A673 (cell line): ENCODE data around the gene SEPTIN8. TPM values are rescaled to one million over a fixed set of nuclear protein-coding genes. Genes with fewer than 3 reads are reported as not detected.

Experiments used
- BruUV-seq: library from RNA; stranded (reverse); fragments of 400-500 nt; replicated peaks from 2 replicates; lab custom pipeline; 2021; lab: Mats Ljungman, UMichigan
- CTCF ChIA-PET: fragments of 300-600 bp; sonication (Branson Sonifier 250); formaldehyde crosslinking; loops from one replicate; lab custom pipeline; 2022; ENCODE audit warnings: antibody characterized with exemption; lab: Charles Lee
- POLR2A ChIA-PET: fragments of 300-600 bp; sonication (Branson Sonifier 250); formaldehyde crosslinking; loops from one replicate; lab custom pipeline; 2022; ENCODE audit warnings: antibody characterized with exemption; ENCODE audit not compliant: low non-redundant PET; lab: Charles Lee
- DNase-seq: peaks from one replicate; pipeline ENCODE4 v3.0.0-alpha.2; 2015; ENCODE audit warnings: low spot score
- H3K27ac ChIP-seq: fragments of 200-600 bp; sonication (generic); 2 replicates; pipeline ENCODE4 v1.5.1; 2016; ENCODE audit warnings: mixed run types, low read depth, mild to moderate bottlenecking, mixed read lengths, antibody characterized with exemption, low read length; ENCODE audit not compliant: poor library complexity, severe bottlenecking
- H3K27me3 ChIP-seq: fragments of 200-600 bp; sonication (generic); replicated peaks from 2 replicates; pipeline ENCODE4 v1.6.1; 2017; ENCODE audit warnings: mixed run types, low read depth, mild to moderate bottlenecking, mixed read lengths, antibody characterized with exemption, low read length; ENCODE audit not compliant: insufficient read depth, poor library complexity
- H3K36me3 ChIP-seq: fragments of 200-600 bp; sonication (generic); 2 replicates; pipeline ENCODE4 v1.6.1; 2016; ENCODE audit warnings: mixed run types, mild to moderate bottlenecking, mixed read lengths, antibody characterized with exemption, low read length; ENCODE audit not compliant: insufficient read depth, poor library complexity, severe bottlenecking
- H3K4me1 ChIP-seq: fragments of 200-600 bp; sonication (generic); 2 replicates; pipeline ENCODE4 v1.6.1; 2017; ENCODE audit warnings: mixed run types, mild to moderate bottlenecking, mixed read lengths, antibody characterized with exemption, low read length; ENCODE audit not compliant: insufficient read depth, poor library complexity, severe bottlenecking
- H3K4me3 ChIP-seq: fragments of 200-600 bp; sonication (generic); 2 replicates; pipeline ENCODE4 v1.5.1; 2016; ENCODE audit warnings: low read depth, mixed run types, mild to moderate bottlenecking, mixed read lengths, low read length; ENCODE audit not compliant: poor library complexity, severe bottlenecking
- H3K9me3 ChIP-seq: fragments of 200-600 bp; sonication (generic); 2 replicates; pipeline ENCODE4 v1.6.1; 2016; ENCODE audit warnings: mixed run types, low read depth, mild to moderate bottlenecking, mixed read lengths, antibody characterized with exemption, low read length; ENCODE audit not compliant: poor library complexity, severe bottlenecking
- EZH2 ChIP-seq: fragments of 200-600 bp; sonication (generic); IDR thresholded peaks from 2 replicates; pipeline ENCODE4 v1.6.1; 2017; ENCODE audit warnings: borderline replicate concordance, low read depth, mild to moderate bottlenecking, mixed read lengths, antibody characterized with exemption, low read length; ENCODE audit not compliant: poor library complexity, severe bottlenecking
- intact Hi-C: fragments of 100-400 bp; cut with micrococcal nuclease; formaldehyde crosslinking; loops from one replicate; pipeline ENCODE4 v1.10.0; 2022; ENCODE audit not compliant: unreplicated experiment
- total RNA-seq: library from RNA; stranded (reverse); gene quantifications from 2 replicates; pipeline ENCODE4 v1.2.3, GENCODE V29; 2021
- TF ChIP-seq, protein P1 (sequence below): fragments of 300-800, 200-600 bp; sonication (generic); conservative IDR thresholded peaks from 2 replicates; pipeline ENCODE4 v1.5.1; 2017; ENCODE audit warnings: low read depth, mild to moderate bottlenecking, antibody characterized with exemption, low read length, moderate library complexity, mixed read lengths

SEPTIN8 gene
- total RNA-seq, 1 experiment from 2014 or later = 26.4 TPM

DNA sequence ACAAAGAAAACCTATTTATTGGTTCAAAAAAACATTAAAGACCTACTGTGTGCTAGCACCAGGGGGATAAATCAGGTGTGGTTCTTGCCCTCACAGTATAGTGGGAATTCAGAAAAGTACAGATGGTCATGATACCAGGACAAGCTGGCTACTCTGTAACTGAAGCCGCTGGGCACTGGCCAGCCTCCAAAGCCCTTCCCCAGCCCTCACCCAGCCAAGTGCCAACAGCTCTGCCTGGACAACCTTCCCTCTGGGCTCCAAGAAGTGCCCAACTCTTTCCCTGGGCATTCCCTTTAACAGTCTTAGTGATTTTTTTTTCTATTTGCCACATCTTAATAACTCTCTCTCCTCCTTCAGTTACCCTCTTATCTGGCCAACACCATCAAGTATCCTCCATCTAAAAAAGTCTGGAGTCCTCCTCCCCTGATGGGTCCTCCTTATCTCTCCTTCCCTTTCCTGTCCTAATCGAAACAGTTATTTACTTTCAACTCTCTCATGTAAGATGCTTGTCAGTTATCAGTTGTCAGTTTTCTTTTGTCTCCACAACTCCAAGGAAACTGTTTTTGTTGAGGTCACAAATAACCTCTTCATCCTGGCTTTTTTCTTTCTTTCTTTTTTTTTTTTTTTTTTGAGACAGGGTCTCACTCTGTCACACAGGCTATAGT, 13.3 kb upstream of the SEPTIN8 start:
- no TSS peak for BruUV-seq
- CTCF ChIA-PET = no interaction called here
- POLR2A ChIA-PET = no interaction called here
- TF ChIP-seq, protein P1, sequence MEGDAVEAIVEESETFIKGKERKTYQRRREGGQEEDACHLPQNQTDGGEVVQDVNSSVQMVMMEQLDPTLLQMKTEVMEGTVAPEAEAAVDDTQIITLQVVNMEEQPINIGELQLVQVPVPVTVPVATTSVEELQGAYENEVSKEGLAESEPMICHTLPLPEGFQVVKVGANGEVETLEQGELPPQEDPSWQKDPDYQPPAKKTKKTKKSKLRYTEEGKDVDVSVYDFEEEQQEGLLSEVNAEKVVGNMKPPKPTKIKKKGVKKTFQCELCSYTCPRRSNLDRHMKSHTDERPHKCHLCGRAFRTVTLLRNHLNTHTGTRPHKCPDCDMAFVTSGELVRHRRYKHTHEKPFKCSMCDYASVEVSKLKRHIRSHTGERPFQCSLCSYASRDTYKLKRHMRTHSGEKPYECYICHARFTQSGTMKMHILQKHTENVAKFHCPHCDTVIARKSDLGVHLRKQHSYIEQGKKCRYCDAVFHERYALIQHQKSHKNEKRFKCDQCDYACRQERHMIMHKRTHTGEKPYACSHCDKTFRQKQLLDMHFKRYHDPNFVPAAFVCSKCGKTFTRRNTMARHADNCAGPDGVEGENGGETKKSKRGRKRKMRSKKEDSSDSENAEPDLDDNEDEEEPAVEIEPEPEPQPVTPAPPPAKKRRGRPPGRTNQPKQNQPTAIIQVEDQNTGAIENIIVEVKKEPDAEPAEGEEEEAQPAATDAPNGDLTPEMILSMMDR = no peak
- no peak for TF ChIP-seq EZH2
- intact Hi-C loops = no loop called here
- Histone ChIP-seq H3K9me3 (no peaks in the 10 kb centered on the region), H3K27ac (no peak overlapping the region), H3K4me1 (no peaks in the 10 kb centered on the region), H3K36me3 (no peaks in the 10 kb centered on the region), H3K27me3 (no peaks in the 10 kb centered on the region), H3K4me3 (no peak overlapping the region)
- DNase-seq = no peak

GRCh38 chr5:132788990-132789886, 12.2 kb upstream of the SEPTIN8 start:
- no peaks in the 10 kb centered on the region for H3K27me3 ChIP-seq
- H3K4me1 ChIP-seq = no peaks in the 10 kb centered on the region
- no peak overlapping the region for H3K27ac ChIP-seq
- no peaks in the 10 kb centered on the region for H3K36me3 ChIP-seq
- POLR2A ChIA-PET = no interaction called here
- H3K9me3 ChIP-seq = no peaks in the 10 kb centered on the region
- no TSS peak for BruUV-seq
- H3K4me3 ChIP-seq = no peak overlapping the region
- no peak for TF ChIP-seq EZH2
- TF ChIP-seq, protein P1 = no peak
- intact Hi-C loops = no loop called here
- CTCF ChIA-PET = no interaction called here
- DNase-seq = no peak

GRCh38 chr5:132788508-132788907, 11.5 kb upstream of the SEPTIN8 start:
- Histone ChIP-seq H3K27me3 (no peaks in the 10 kb centered on the region), H3K4me3 (no peak overlapping the region), H3K9me3 (no peaks in the 10 kb centered on the region), H3K4me1 (no peaks in the 10 kb centered on the region), H3K27ac (no peak overlapping the region), H3K36me3 (no peaks in the 10 kb centered on the region)
- TF ChIP-seq, protein P1 = no peak
- TF ChIP-seq EZH2 = no peak
- ChIA-PET POLR2A (no interaction called here), CTCF (no interaction called here)
- BruUV-seq = no TSS peak
- intact Hi-C loops = no loop called here
- DNase-seq = no peak
